CD4-positive, alpha-beta T cell treated with Interleukin-4 for 1 hour (primary cell): ENCODE measurements around the gene POMT2.

Source experiments
- DNase-seq, 2 donors: peaks; one replicate each; pipeline ENCODE4 v3.0.0-alpha.2; 2020 to 2022

The POMT2 gene

GRCh38 chr14:77266336-77266735 is 54.3 kb downstream of the POMT2 start:
- no peak for DNase-seq

- no peak for DNase-seq
Measured at GRCh38 chr14:77265561-77266335, 54.9 kb downstream of the POMT2 start.

GRCh38 chr14:77265187-77265515 is 55.5 kb downstream of the POMT2 start:
- no peak for DNase-seq

DNA sequence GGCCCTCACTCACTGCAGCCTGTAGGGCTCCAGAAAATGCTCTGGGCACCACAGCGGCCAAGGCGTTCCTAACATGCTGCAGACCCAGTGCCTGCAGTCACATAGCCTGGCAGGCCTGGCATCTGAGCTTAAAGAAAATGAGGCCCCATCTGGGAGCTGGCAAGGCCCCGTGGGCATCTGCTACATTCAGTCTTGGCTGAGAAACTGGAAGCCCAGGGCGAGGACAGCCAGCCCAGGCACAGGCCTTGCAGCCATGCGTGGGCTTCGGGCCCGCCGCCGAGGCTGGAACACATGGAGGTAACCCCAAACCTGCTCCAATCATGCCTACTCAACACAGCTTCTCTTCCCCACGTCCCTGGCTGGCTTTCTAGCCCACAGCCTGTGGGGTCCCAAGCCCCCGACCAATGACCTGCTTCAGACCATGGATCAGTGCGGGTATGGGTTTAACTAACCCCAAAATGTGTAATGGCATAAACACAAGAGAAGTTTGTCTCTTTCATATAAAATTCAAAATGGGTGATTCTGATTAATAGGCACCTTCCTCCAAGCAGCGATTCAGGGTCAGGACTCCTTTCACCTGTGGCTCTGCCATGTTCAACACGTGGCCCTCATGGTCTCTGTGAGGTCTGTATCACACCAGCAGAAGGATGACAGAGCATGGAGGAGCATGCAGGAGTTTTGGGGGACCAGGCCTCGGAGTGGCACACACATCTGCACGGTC is 56.1 kb downstream of the POMT2 start:
- no peak for DNase-seq

DNA sequence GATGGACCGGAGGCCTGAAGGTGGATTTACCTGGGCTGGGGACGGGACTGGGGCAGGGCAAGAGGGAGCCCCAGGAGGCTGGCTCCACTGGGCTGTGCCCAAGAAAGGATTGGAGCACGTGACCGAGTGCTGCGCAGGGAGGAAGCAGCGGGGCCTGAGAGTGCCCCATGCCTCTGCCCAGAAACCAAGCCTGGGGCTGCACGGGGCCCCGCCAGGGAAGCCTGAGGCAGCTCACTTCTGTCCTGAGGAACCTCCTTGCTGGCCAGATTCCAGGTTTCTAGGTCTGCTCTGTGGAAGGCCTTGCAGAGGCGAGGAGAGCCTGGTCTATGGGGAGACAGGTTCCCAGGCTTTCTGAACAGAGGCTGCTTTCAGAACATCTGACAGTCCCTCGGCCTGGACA is 60.1 kb downstream of the POMT2 start:
- DNase-seq = no peak

GRCh38 chr14:77260199-77260598 is 60.5 kb downstream of the POMT2 start:
- DNase-seq = no peak

DNA sequence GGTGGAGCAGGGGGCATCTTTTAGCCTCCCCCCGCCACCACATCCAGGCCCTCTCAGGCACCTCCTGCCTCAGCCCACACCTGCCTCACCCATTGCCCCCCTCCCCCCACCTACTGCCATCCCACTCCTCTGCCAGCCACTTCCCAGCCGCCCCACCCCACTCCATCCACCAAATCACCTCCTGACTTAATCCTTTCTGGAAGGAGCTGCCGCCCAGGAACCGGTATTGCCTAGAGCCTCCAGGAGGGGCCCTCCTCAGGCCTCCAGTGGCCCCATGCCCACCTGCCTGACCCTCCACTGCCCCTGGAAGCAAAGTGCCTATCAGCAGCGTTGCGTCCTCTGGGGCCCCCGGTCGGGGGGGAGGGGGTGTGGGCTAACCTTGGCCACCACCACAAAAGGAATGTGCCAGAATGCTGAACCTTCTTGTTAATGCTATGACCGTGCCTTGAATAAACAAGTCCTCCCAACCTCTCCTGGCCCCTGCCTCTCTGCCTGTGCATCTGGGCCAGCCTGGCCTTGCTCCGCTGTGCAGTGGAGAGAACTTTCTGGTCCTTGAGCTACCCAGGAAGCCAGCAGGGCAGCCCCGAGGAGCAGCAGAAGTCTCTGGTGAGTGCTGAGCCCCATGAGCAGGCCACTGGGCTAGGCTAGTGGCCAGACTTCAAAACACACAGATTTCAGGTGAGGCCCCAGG is 61.5 kb downstream of the POMT2 start:
- no peak for DNase-seq

- no peak for DNase-seq
Measured at GRCh38 chr14:77258566-77258965, 62.1 kb downstream of the POMT2 start.

- no peak for DNase-seq
Measured at GRCh38 chr14:77257700-77258099, 63.0 kb downstream of the POMT2 start.

DNA sequence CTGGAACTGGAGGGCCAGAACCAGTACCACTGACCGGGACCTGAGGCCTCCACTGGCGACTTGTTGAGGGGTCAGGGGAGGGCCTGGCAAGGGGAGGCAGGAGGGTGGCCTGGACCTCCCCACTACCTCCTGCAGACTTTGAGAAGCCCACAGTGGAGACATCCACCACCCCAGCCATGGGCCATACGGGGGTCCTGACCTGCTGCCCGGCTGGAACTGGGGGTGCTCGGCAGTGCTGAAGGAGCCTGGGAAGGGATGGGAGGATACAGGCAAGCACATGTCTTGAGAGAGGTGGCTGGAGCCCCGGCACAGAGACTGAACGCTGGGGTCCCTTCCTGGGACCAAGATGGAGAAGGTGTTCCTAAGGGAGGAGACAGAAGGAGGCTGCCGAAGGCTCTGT is 64.0 kb downstream of the POMT2 start:
- no peak for DNase-seq

DNA sequence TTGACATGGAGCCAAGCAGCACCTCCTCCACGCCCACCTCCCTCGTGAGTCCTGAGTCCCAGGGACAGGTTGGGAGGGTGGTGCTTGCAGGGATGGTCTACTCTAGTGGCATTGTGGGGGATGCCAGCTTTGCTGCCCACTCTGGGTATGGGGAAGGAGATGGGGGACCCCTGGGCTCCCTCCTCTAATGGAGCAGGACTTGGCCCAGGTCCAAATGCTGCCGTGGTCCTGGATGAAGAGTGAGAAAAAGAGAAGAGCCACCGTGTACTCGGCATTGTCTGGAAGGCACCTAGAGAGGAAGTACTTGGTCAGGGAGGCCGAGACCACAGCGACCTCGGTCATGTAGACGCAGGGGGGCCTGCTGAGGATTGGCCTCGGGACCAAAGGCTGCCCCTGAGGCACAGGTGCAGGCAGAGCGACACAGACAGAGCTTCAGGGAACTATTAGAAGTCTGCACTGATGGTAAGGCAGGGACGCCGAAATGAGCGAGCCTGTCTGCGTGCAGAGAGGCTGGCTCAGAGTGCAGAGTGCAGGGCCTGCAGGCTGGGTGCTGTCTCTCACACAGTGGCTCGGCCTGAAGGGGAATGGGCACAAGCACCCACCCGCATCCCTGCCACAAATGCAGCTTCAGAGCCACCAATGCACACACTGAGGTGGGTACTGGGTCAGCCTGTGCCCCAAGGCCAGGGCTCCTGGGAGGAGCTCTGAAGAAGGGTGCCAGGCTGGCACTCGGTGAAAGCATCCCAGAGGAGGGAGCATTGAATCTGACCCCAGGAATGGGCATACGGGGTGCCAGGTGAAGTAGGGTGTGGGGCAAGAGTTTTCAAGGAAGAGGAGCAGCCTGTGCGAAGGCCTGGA is 67.1 kb downstream of the POMT2 start:
- no peak for DNase-seq

DNA sequence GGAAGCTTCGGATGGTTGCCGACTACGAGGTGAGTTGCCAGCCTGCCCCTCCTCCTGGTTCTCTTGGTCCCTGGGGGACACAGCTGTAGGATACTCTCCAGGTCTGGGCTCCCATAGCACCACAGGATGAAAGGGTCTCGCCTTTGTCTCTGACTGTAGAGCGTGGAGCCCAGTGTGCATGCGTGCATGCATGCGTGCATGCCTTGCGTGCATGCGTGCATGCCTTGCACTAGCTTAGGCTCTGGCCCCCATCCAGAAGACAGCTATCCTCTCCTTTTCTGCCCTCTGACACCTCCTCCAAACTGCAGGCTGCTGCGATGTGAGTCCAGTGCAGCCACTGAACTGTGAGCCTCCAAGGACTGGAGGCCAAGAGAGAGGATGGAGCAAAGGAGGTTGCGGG is 68.8 kb downstream of the POMT2 start:
- no peak for DNase-seq

GRCh38 chr14:77250927-77251326 is 69.8 kb downstream of the POMT2 start:
- DNase-seq = no peak

GRCh38 chr14:77249286-77249685 is 71.4 kb downstream of the POMT2 start:
- DNase-seq = no peak

DNA sequence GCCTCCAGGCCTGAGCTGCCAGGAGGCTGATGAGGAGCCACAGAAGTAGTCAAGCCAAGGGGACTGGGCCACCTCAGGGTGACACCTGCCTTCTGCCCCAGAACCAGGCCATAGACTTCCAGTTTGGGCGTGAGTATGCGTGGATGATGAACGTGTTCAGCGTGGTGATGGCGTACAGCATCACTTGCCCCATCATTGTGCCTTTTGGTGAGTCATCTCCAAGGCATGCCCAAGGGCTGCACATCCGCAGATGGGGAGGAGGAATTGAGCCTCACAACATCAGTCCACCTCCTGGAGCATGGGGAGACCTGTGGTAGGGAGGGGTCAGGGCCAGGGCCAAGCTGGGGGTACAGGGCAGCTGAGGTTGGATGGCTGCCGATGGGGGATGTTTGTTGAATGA is 72.0 kb downstream of the POMT2 start:
- no peak for DNase-seq

DNA sequence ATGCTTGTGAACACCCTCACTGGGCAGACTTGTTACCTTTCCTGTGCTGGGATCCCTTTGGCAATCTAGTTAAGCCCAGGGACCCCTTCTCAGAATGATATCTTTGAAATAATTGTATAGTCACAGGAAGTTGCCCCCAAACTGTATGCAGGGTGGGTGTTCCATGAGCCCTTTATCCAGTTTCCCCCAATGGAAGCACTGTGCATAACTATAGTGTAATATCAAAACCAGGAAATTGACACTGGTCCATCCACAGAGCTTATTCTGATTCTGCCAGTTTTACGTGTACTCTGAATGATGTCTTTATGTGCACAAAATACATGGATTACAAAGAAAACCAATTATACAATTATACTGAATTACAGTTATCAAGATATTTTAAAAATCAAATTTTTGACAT is 73.9 kb downstream of the POMT2 start:
- no peak for DNase-seq

GRCh38 chr14:77245820-77246219 is 74.9 kb downstream of the POMT2 start:
- no peak for DNase-seq

DNA sequence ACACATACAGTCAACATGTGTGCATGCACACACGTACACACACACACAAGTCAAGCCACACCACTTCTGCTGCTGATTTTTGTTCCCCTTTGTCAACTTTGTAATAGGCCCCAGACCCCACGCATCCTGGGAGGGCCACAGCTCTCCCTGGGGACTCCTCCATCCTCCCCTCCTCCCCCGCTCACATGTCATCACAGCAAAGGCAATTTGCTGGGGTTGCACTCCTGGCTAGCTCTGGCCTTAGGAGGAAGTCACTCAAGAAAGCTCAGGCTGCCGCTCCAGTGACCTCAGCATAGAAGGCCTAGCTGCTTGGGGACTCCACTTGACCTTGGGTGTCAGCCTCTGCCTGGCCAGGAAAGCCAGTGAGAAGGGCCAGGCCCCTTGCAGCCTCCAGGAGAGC is 76.8 kb downstream of the POMT2 start:
- peak in 1 of 2 donors; percentile 62 for DNase-seq

GRCh38 chr14:77242752-77243151 is 77.9 kb downstream of the POMT2 start:
- no peak for DNase-seq

- no peak for DNase-seq
Measured at GRCh38 chr14:77241955-77242354, 78.7 kb downstream of the POMT2 start.

GRCh38 chr14:77240336-77240915 is 80.3 kb downstream of the POMT2 start:
- no peak for DNase-seq

GRCh38 chr14:77239412-77239811 is 81.3 kb downstream of the POMT2 start:
- DNase-seq = no peak

DNA sequence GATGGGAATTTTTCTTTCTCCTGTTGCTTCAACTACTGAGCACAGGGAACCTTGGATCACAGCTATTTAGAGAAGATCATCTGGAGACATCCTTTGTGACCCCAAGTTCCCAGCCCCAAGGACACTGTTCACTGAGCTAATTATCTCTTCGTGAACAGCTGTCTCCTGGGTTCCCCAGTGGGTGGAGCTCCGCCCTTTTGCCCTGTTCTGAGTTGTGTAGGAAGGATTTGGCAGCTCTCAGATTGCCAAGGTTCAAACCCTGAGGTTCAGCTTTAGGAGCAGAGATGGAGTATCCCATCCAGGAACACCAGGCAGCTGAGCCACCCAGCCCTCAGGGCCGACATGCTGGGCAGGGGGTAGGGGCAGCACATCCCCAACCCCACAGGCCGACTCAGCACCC is 81.7 kb downstream of the POMT2 start:
- no peak for DNase-seq
